DMS53 treated with DMSO at 0.1 percent for 48 hours (cell line): ENCODE results near the gene TYRO3.
A peak's percentile ranks its signal among the peaks of the same experiment; 100 is the strongest.
"Not testable (repeated sequence)": the region's sequence is repeated elsewhere in the genome, so short reads cannot be mapped to it uniquely, and the experiment has no call there.

ENCODE experiments used
- DNase-seq: peaks from one replicate; lab custom pipeline; 2025; ENCODE audit not compliant: unreplicated experiment; lab: John Stamatoyannopoulos, UW

The TYRO3 gene

GRCh38 chr15:41572866-41573265 lies 13.9 kb downstream of the TYRO3 start:
- DNase-seq: no peak

GRCh38 chr15:41573396-41573795 lies 14.4 kb downstream of the TYRO3 start:
- DNase-seq: no peak

- no peak for DNase-seq
Observed at GRCh38 chr15:41574158-41574557, 15.1 kb downstream of the TYRO3 start.

- DNase-seq: no peak
Observed at GRCh38 chr15:41575282-41575681, 16.3 kb downstream of the TYRO3 start.

- no peak for DNase-seq
Observed at GRCh38 chr15:41577863-41578735, 19.1 kb downstream of the TYRO3 start.

GRCh38 chr15:41578736-41579383 lies 19.8 kb downstream of the TYRO3 start:
- DNase-seq: no peak

- DNase-seq: no peak
Observed at GRCh38 chr15:41581110-41581509, 22.1 kb downstream of the TYRO3 start.

- DNase-seq: no peak
Observed at GRCh38 chr15:41583795-41584194, 24.8 kb downstream of the TYRO3 start.

- DNase-seq: no peak
Observed at GRCh38 chr15:41584636-41585126, 25.7 kb downstream of the TYRO3 start.

- DNase-seq: peak; percentile 25
Observed at GRCh38 chr15:41585127-41586047, 26.4 kb downstream of the TYRO3 start.

- DNase-seq: not testable (repeated sequence)
Observed at GRCh38 chr15:41586531-41587282, 27.7 kb downstream of the TYRO3 start.

GRCh38 chr15:41589018-41589417 lies 30.0 kb downstream of the TYRO3 start:
- DNase-seq: not testable (repeated sequence)

GRCh38 chr15:41589571-41589970 lies 30.6 kb downstream of the TYRO3 start:
- not testable (repeated sequence) for DNase-seq

- DNase-seq: not testable (repeated sequence)
Observed at GRCh38 chr15:41591217-41591616, 32.2 kb downstream of the TYRO3 start.

- not testable (repeated sequence) for DNase-seq
Observed at GRCh38 chr15:41592718-41593117, 33.7 kb downstream of the TYRO3 start.

- DNase-seq: no peak
Observed at GRCh38 chr15:41594801-41595746, 36.1 kb downstream of the TYRO3 start.

- no peak for DNase-seq
Observed at GRCh38 chr15:41596972-41597371, 38.0 kb downstream of the TYRO3 start.

- no peak for DNase-seq
Observed at GRCh38 chr15:41597787-41598186, 38.8 kb downstream of the TYRO3 start.

GRCh38 chr15:41599061-41599460 lies 40.0 kb downstream of the TYRO3 start:
- no peak for DNase-seq
